GM12891 (cell line): ENCODE results near the gene CGAS.
"Not testable (repeated sequence)": the region's sequence is repeated elsewhere in the genome, so short reads cannot be mapped to it uniquely, and the experiment has no call there.

Source experiments
- DNase-seq: peaks from one replicate; pipeline ENCODE4 v3.0.0; 2011; ENCODE audit warnings: low spot score; ENCODE audit not compliant: insufficient read length
- FAIRE-seq: peaks from 2 replicates; lab custom pipeline; 2011; peaks lifted over from hg19 to GRCh38; lab: Jason Lieb, UNC
- PAX5 ChIP-seq: IDR thresholded peaks from 2 replicates; pipeline ENCODE4 v1.6.1; 2011; ENCODE audit warnings: low read length, moderate library complexity, mild to moderate bottlenecking; ENCODE audit not compliant: insufficient read depth, severe bottlenecking
- POLR2A ChIP-seq: IDR thresholded peaks from 2 replicates; pipeline ENCODE4 v1.6.1; 2011; ENCODE audit warnings: low read depth, low read length, control low read depth
- POLR2AphosphoS5 ChIP-seq: IDR thresholded peaks from 2 replicates; pipeline ENCODE4 v1.6.1; 2011; ENCODE audit warnings: low read depth, low read length, control low read depth
- POU2F2 ChIP-seq: IDR thresholded peaks from 2 replicates; pipeline ENCODE4 v1.6.1; 2011; ENCODE audit warnings: low read depth, mild to moderate bottlenecking, control low read depth, low read length, moderate library complexity
- SPI1 ChIP-seq: IDR thresholded peaks from 2 replicates; pipeline ENCODE4 v1.6.1; 2011; ENCODE audit warnings: low read depth, low read length, control low read depth
- TAF1 ChIP-seq: IDR thresholded peaks from 2 replicates; pipeline ENCODE4 v1.6.1; 2011; ENCODE audit warnings: low read depth, low read length, control low read depth

CGAS gene

GRCh38 chr6:73460056-73460455, 8.0 kb upstream of the CGAS start:
- no peak for DNase-seq
- FAIRE-seq = no peak
- TF ChIP-seq SPI1 (no peak), PAX5 (no peak), POU2F2 (no peak), TAF1 (no peak), POLR2A (no peak), POLR2AphosphoS5 (no peak)

DNA sequence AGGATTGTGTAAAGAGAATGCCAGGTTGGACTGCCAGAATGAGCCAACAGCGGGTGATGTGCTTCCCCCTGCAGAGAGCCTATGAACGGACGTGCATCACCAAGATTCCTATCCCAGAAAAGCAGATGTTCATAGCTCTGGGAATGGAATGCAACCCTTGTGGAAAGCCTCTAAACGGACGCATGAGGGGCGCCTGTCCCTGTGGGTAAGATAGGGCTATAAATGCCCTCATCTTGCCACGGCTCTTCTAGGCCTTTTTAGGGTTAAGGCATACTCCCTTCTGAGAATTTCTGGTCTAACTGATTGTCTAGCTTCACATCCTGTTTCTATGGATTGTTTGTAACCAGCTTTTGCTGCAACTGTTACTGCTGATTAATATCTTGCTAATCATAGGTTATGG, 7.4 kb upstream of the CGAS start:
- peak; percentile 31; the same call in 1 of the 2 replicates for TF ChIP-seq SPI1
- DNase-seq = not testable (repeated sequence)
- peak; percentile 13 for FAIRE-seq

DNA sequence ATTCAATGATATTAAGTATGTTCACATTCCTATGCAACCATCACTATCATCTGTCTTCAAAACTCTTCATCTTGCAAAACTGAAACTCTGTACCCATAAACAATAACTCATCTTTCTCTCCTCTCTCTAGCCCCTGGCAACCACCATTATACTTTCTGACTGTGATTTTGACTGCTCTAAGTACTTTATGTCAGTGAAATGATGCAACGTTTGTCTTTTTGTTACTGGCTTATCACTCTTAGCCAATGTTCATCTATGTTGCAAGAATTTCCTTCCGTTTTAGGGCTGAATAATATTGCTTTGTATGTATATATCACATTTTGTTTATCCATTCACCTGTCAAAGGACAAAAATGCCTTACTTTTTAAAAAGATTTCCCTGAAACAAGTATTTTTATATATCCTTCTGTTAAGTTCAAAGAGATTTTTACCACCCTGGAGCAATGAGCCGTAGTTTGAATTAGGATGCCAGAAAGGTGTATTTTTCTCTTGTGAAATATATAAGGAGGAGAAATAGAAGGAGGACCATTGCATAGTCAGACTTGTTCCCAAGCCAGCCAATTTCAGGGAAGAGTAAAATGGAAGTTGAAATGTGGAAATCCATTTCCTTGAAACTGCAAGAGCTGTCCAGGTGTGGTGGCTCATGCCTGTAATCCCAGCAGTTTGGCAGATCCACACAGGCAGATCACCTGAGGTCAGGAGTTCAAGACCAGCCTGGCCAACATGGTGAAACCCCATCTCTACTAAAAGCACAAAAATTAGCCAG, 4.0 kb upstream of the CGAS start:
- TF ChIP-seq TAF1 = no peak
- no peak for TF ChIP-seq POU2F2
- TF ChIP-seq PAX5 = no peak
- no peak for TF ChIP-seq POLR2AphosphoS5
- TF ChIP-seq SPI1 = no peak
- no peak for TF ChIP-seq POLR2A
- FAIRE-seq (peak; percentile 40), DNase-seq (no peak)

DNA sequence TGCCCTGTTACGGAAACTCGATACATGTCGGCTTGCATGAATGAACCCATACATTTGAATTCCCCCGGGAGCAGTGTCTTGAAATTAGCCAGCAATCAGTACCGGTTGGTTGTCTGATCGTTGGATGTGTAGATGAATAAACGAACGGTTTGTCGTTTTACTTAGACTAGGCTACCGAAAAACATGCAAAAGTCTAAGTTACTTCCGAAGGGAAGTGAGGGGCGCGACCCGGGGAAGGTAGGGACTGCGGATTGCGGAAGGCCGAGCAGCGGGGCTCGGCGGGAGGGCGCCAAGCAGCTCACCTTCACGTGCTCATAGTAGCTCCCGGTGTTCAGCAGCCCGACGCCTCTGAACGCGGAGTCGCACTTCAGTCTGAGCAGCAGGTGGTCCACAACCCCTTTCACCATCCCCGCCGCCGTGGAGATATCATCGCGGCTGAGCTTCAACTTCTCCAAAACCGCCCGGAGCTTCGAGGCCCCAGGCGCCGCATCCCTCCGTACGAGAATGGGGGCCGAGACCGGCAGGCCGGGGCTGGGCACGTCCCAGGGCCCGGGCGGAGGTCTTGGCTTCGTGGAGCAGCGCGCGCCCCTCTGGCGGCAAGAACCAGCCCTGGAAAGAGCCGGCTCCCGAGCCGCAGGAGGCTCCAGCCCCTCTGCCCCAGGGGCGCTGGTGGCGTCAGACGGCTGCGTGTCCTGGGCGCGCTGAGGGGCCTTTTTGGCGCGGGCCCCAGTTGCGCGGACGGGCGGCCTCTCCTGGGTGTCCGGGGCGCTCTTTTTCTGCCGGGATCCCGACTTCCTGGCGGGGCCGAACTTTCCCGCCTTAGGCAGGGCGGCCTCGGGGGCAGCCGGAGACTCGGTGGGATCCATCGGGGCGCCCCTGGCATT, 632 bp downstream of the CGAS start:
- TF ChIP-seq POLR2AphosphoS5 (peak; percentile 47; the same call in 1 of the 2 replicates), POLR2A (no peak), PAX5 (no peak), SPI1 (peak; percentile 33; the same call in 1 of the 2 replicates)
- FAIRE-seq (peak; percentile 92), DNase-seq (peak; percentile 49)

DNA sequence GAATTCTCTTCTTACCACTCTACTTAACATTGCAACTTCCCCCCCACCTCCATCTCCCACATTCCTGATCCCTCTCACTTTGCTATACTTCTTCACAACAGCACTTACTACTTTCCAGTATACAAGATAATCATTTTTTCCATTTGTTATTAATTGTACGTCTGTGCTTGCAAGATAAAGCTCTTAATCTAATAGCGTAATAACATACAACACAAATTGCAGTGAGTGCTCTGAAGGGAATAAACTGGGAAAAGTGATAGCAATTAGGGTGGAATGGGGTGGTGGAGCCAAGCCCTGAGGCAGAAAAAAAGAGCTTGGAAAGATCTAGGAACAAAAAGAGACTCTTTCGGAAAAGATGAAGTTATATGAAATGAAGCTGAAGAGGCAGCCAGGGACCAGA, 8.5 kb downstream of the CGAS start:
- no peak for FAIRE-seq

DNA sequence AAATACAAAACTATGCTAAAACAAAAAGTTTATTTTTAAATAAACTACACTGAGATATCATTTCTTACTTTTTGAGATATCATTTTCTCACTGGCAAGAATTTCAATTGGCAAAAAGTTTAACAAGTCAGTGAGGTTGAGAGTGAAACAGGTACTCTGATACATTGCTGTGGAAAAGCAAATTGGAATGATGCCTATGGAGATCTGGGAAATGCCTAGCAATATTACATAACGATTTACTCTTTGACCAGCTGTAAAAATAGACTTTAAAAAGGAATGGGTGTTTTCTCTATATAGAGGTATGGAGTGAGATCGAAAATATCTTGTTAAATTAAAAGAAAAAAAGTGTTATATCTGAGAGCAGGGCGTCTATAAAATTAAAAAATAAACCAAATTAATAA, 16.9 kb downstream of the CGAS start:
- DNase-seq (no peak), FAIRE-seq (no peak)
- TF ChIP-seq POU2F2 = no peak
- TF ChIP-seq PAX5 = no peak
- TF ChIP-seq SPI1 = no peak
- TF ChIP-seq POLR2A = no peak
- TF ChIP-seq TAF1 = no peak
- no peak for TF ChIP-seq POLR2AphosphoS5

More for the DNA sequence above, 8.5 kb downstream of the CGAS start:
- TF ChIP-seq POLR2AphosphoS5 (no peak), TAF1 (no peak), SPI1 (no peak), POLR2A (no peak), POU2F2 (no peak), PAX5 (no peak)
- DNase-seq = no peak

DNA sequence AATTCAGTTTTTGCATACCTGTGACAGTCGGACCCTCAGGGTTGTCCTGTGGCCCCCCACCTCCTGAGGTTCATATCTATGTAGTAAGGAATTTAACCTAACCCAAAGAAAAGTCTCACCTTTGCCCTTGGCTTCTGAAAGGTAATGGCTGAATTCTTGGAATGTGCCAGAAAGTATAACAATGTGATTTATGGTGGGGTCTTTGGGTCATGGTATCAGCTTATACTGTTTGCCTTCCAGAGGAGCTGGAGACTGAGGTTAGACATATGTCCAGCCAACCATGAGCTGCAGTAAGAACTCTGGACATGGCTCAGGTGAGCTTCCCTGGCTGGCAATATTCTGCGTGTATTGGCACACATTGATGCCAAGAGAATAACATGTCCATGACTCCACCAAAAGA, 30.6 kb downstream of the CGAS start:
- TF ChIP-seq POU2F2 (no peak), PAX5 (no peak), TAF1 (no peak), SPI1 (no peak), POLR2AphosphoS5 (no peak), POLR2A (no peak)
- FAIRE-seq (no peak), DNase-seq (no peak)

DNA sequence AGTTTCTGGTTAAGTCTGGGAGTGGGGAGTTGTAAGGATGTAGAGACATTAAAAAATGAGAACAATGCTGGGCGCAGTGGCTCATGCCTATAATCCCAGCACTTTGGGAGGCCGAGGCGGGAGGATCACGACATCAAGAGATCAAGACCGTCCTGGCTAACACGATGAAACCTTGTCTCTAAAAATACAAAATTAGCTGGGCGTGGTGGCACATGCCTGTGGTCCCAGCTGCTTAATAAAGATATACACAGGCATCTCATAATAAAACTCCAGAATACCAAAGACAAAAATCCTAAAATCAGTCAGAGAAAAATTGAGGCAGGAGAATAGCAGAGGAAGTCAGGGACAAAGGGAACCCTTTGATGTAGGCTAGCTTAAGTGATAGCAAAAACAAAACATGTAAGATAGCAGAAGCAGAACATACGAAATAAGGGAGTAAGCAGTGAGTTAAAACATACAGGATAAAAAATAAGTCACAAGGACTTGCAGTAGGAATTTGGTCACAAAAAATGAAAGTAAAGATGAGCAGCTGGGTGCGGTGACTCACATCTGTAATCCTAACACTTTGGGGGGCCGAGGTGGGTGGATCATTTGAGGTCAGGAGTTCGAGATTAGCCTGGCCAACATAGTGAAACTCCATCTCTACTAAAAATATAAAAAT, 33.9 kb downstream of the CGAS start:
- DNase-seq (no peak), FAIRE-seq (no peak)

DNA sequence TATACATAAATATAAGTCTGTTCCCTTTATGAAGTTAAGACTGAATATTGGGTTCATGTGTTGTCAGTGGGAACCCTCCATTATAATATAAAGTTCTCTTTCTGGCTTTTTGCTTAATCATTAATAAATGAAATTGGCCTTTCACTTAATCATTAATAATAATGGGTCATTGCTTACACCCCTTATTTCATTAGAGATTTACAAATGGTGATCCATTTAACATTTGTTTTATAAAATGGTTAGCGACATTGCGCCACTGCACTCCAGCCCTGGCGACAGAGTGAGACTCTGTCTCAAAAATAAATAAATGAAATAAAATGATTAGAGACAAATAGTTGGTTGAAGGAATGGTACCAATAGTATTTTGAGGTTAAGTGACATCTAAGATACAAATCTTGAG, 39.0 kb downstream of the CGAS start:
- TF ChIP-seq POLR2A (no peak), TAF1 (no peak), SPI1 (no peak), PAX5 (no peak), POU2F2 (no peak), POLR2AphosphoS5 (no peak)
- FAIRE-seq (no peak), DNase-seq (no peak)

More for the DNA sequence above, 33.9 kb downstream of the CGAS start:
- TF ChIP-seq TAF1 = no peak
- no peak for TF ChIP-seq POLR2A
- TF ChIP-seq POU2F2 = no peak
- TF ChIP-seq PAX5 = no peak
- TF ChIP-seq SPI1 = no peak
- TF ChIP-seq POLR2AphosphoS5 = no peak
